Tibial artery (tissue), 4 donors: ENCODE measurements around the gene MRPL52.
"Not testable (repeated sequence)": the region's sequence is repeated elsewhere in the genome, so short reads cannot be mapped to it uniquely, and the experiment has no call there.

ENCODE experiments used
- DNase-seq, 2 donors: peaks; one replicate each; pipeline ENCODE4 v3.0.0-alpha.2; 2019
- H3K27ac ChIP-seq, 2 donors: fragments of 200-600 bp; sonication (generic) in 1 of 2; 1 replicate in 1 of 2; 2 replicates in 1 of 2; pipeline ENCODE4 v1.5.1; 2018 to 2019; ENCODE audit warnings: mild to moderate bottlenecking in 1 of 2
- H3K27me3 ChIP-seq, 2 donors: fragments of 200-600 bp; sonication (generic) in 1 of 2; one replicate each; pipeline versions ENCODE4 v1.5.1 to v1.6.0; 2016 to 2019
- H3K36me3 ChIP-seq, 3 donors: fragments of 200-600 bp; sonication (generic) in 2 of 3; one replicate each; pipeline ENCODE4 v1.5.1; 2016 to 2019; ENCODE audit warnings: mild to moderate bottlenecking in 2 of 3
- H3K4me1 ChIP-seq, 4 donors: fragments of 200-600 bp; sonication (generic) in 2 of 4; 1 replicate in 3 of 4; 2 replicates in 1 of 4; pipeline ENCODE4 v1.5.1; 2016 to 2019
- H3K4me3 ChIP-seq, 2 donors: fragments of 200-600 bp; sonication (generic) in 1 of 2; 1 replicate in 1 of 2; 2 replicates in 1 of 2; pipeline ENCODE4 v1.5.1; 2018 to 2019; ENCODE audit warnings: mild to moderate bottlenecking in 2 of 2
- H3K9me3 ChIP-seq, 3 donors: fragments of 200-600 bp; sonication (generic) in 1 of 3; one replicate each; pipeline ENCODE4 v1.5.1; 2016 to 2019
- intact Hi-C: fragments of 100-400 bp; cut with DNase I; formaldehyde crosslinking; loops from one replicate; pipeline ENCODE4 v1.15.0; 2023; ENCODE audit warnings: low total_unique reads
- TF ChIP-seq, protein P1 (sequence below), 2 experiments: fragments of 200-600 bp in 1 of 2; fragments of 450-650 bp in 1 of 2; IDR thresholded peaks; one replicate each; pipeline ENCODE4 v1.5.1; 2017 to 2019; ENCODE audit warnings: antibody characterized with exemption in 2 of 2, mild to moderate bottlenecking in 1 of 2, moderate library complexity in 1 of 2

The MRPL52 gene

DNA sequence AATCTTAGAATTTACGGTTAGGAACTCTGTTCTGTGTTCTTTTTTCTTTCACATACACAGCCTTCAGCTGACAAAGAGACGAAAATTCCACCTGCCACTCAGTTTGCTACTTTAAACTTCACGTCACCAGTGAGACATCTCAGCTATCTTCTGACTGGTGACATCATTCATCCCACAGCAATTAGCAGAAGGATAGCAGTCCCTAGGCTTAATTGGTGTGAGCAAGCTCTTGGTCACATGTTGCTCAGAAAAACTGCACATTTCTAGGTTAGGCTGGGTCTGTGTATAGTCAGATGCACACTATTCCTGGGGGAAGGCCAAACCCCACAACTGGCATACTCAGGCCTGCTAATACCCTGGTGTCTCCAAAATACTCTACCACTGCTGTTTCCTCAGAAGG lies 38.4 kb upstream of the MRPL52 start:
- no peak for DNase-seq
- Histone ChIP-seq H3K36me3 (no peaks in the 10 kb centered on the region), H3K4me3 (no peak overlapping the region), H3K9me3 (no peaks in the 10 kb centered on the region), H3K27me3 (no peaks in the 10 kb centered on the region), H3K4me1 (no peaks in the 10 kb centered on the region), H3K27ac (no peak overlapping the region)
- TF ChIP-seq, protein P1, sequence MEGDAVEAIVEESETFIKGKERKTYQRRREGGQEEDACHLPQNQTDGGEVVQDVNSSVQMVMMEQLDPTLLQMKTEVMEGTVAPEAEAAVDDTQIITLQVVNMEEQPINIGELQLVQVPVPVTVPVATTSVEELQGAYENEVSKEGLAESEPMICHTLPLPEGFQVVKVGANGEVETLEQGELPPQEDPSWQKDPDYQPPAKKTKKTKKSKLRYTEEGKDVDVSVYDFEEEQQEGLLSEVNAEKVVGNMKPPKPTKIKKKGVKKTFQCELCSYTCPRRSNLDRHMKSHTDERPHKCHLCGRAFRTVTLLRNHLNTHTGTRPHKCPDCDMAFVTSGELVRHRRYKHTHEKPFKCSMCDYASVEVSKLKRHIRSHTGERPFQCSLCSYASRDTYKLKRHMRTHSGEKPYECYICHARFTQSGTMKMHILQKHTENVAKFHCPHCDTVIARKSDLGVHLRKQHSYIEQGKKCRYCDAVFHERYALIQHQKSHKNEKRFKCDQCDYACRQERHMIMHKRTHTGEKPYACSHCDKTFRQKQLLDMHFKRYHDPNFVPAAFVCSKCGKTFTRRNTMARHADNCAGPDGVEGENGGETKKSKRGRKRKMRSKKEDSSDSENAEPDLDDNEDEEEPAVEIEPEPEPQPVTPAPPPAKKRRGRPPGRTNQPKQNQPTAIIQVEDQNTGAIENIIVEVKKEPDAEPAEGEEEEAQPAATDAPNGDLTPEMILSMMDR (IDR thresholded peaks at IDR 0.05), result no peak
- intact Hi-C loops, result no loop called here

DNA sequence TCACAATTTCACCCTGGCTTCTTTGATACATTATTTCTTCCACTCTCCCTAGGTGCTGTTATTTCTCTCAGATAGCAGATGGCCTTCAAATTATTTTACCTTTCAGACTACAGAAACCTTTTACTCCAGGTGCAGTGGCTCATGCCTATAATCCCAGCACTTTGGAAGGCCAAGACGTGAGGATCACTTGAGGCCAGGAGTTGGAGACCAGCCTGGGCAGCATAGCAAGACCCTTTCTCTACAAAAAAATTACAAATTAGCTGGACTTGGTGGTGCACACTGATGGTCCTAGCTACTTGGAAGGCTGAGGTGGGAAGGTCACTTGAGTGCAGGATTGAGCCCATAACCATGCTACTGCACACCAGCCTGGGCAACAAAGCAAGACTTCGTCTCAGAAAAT lies 37.5 kb upstream of the MRPL52 start:
- intact Hi-C loops, result no loop called here
- Histone ChIP-seq H3K36me3 (no peaks in the 10 kb centered on the region), H3K4me1 (no peaks in the 10 kb centered on the region), H3K27ac (no peak overlapping the region), H3K9me3 (no peaks in the 10 kb centered on the region), H3K4me3 (no peak overlapping the region), H3K27me3 (no peaks in the 10 kb centered on the region)
- no peak for DNase-seq
- TF ChIP-seq, protein P1 (IDR thresholded peaks at IDR 0.05), result no peak

DNA sequence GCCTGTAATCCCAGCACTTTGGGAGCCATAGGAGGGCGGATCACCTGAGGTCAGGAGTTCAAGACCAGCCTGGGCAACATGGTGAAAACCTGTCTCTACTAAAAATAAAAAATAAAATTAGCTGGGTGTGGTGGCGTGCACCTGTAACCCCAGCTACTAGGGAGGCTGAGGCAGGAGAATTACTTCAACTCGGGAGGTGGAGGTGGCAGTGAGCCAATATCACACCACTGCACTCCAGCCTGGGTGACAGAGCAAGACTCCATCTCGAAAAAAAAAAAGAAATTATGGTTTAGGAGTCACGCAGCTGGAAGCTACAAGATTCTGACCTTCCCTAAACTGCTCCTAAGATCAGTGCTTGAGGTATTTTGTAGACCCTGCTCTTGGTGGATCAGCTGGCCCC lies 36.1 kb upstream of the MRPL52 start:
- H3K36me3 ChIP-seq, H3K9me3 ChIP-seq, DNase-seq, H3K27ac ChIP-seq, H3K27me3 ChIP-seq, H3K4me1 ChIP-seq, H3K4me3 ChIP-seq, intact Hi-C loops: not testable (repeated sequence)

DNA sequence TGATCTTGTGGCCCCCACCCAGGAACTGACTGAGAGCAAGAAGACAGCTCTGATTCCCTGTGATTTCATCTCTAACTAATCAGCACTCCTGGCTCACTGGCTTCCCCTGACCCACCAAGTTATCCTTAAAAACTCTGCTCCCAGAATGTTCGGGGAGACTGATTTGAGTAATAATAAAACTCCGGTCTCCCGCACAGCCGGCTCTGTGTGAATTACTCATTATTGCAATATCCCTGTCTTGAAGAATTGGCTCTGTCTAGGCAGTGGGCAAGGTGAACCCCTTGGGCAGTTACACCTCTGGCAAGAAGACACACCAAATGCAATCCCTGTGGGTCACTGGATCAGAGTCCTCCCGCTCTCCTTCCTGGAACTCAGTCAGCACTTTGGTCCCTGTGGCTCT lies 35.7 kb upstream of the MRPL52 start:
- no peak for DNase-seq
- TF ChIP-seq, protein P1 (IDR thresholded peaks at IDR 0.05), result no peak
- no peaks in the 10 kb centered on the region for H3K27me3 ChIP-seq
- H3K36me3 ChIP-seq, result no peaks in the 10 kb centered on the region
- H3K4me3 ChIP-seq, result no peak overlapping the region
- H3K27ac ChIP-seq, result no peak overlapping the region
- H3K4me1 ChIP-seq, result no peaks in the 10 kb centered on the region
- intact Hi-C loops, result no loop called here
- H3K9me3 ChIP-seq, result no peaks in the 10 kb centered on the region

DNA sequence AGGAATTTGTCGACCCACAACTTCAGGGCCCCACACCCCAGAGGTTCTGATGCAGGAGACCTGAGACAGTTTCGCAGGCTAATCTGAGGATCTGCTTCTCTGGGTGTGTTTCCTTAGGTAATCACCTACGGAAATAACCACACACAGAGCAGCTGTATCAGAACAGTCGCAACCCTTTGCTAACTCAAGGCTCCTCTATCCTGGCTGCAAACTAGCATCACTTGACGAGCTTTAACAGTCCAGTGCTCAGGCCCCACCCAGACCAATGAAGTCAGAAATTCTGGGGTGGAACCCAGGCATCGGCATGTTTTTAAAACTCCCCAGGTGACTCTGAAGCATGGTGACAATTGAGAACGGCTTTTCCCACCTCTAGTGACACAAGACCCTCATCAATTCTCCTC lies 35.1 kb upstream of the MRPL52 start:
- H3K4me3 ChIP-seq, result no peak overlapping the region
- H3K27me3 ChIP-seq, result no peaks in the 10 kb centered on the region
- no peaks in the 10 kb centered on the region for H3K36me3 ChIP-seq
- H3K27ac ChIP-seq, result no peak overlapping the region
- intact Hi-C loops, result no loop called here
- no peak for DNase-seq
- no peaks in the 10 kb centered on the region for H3K4me1 ChIP-seq
- TF ChIP-seq, protein P1 (IDR thresholded peaks at IDR 0.05), result no peak
- no peaks in the 10 kb centered on the region for H3K9me3 ChIP-seq

DNA sequence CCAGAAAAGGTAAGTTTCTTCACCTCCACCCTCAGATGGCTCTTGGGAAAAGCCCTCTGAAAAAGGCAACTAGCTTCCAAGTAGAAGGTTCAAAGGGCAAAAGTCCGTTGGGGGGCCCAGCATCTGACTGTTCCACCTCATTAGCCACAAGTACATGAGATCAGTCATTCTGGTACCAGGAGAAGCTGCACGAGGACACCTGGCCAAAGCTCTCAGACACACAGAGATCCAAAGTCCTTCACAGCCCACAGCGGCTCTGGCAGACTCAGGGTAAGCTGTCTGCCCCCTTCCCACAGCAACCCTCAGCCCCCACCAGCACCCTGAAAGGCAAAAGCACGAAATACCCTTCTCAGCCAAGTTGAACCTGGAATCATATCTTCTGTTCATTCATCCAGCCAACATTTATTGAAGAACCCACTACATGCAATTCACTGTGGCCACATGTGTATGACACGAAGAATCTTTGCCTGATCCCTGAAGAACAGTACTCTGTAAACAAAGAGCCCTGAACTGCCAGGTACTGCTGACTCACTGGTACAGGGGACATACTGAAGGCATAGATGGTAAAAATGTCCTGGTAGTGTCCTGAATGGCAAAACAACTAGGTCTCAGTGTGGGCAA lies 33.5 kb upstream of the MRPL52 start:
- no peak for DNase-seq
- no peak overlapping the region for H3K4me3 ChIP-seq
- no peaks in the 10 kb centered on the region for H3K36me3 ChIP-seq
- no peak overlapping the region for H3K27ac ChIP-seq
- no peaks in the 10 kb centered on the region for H3K4me1 ChIP-seq
- TF ChIP-seq, protein P1 (IDR thresholded peaks at IDR 0.05), result no peak
- H3K27me3 ChIP-seq, result no peaks in the 10 kb centered on the region
- intact Hi-C loops, result no loop called here
- no peaks in the 10 kb centered on the region for H3K9me3 ChIP-seq
